ENCODE measurements around the gene AGTPBP1.

Gene AGTPBP1

GRCh38 chr9:85658716-85659115, 83.0 kb downstream of the AGTPBP1 start:
- H3K27ac ChIP-seq = no peak overlapping the region
- TF ChIP-seq CTCF (IDR thresholded peaks at IDR 0.05) = no peak
- DNase-seq (ENCODE audit: low spot score) = no peak
- no peak overlapping the region for H3K4me3 ChIP-seq

- DNase-seq (ENCODE audit: low spot score) = no peak
- H3K4me3 ChIP-seq = no peak overlapping the region
- H3K27ac ChIP-seq = no peak overlapping the region
- TF ChIP-seq CTCF (IDR thresholded peaks at IDR 0.05) = no peak
Observed at GRCh38 chr9:85653153-85653552, 88.6 kb downstream of the AGTPBP1 start.

GRCh38 chr9:85647571-85647970, 94.2 kb downstream of the AGTPBP1 start:
- DNase-seq (ENCODE audit: low spot score) = no peak
- H3K27ac ChIP-seq = no peak overlapping the region
- H3K4me3 ChIP-seq = no peak overlapping the region
- no peak for TF ChIP-seq CTCF (IDR thresholded peaks at IDR 0.05)

- TF ChIP-seq CTCF (IDR thresholded peaks at IDR 0.05) = no peak
- no peak for DNase-seq (ENCODE audit: low spot score)
- H3K4me3 ChIP-seq = no peak overlapping the region
- H3K27ac ChIP-seq = no peak overlapping the region
Observed at GRCh38 chr9:85645909-85646627, 95.7 kb downstream of the AGTPBP1 start.

GRCh38 chr9:85640425-85640824, 101.3 kb downstream of the AGTPBP1 start:
- H3K4me3 ChIP-seq = no peak overlapping the region
- TF ChIP-seq CTCF (IDR thresholded peaks at IDR 0.05) = no peak
- H3K27ac ChIP-seq = no peak overlapping the region
- DNase-seq (ENCODE audit: low spot score) = no peak

GRCh38 chr9:85639675-85640186, 102.0 kb downstream of the AGTPBP1 start:
- Histone ChIP-seq H3K4me3 (no peak overlapping the region), H3K27ac (no peak overlapping the region)
- no peak for TF ChIP-seq CTCF (IDR thresholded peaks at IDR 0.05)
- DNase-seq (ENCODE audit: low spot score) = no peak

GRCh38 chr9:85631809-85632208, 109.9 kb downstream of the AGTPBP1 start:
- DNase-seq (ENCODE audit: low spot score) = no peak
- Histone ChIP-seq H3K27ac (no peak overlapping the region), H3K4me3 (no peak overlapping the region)
- no peak for TF ChIP-seq CTCF (IDR thresholded peaks at IDR 0.05)

Data from coronary artery (tissue), 2 donors.